CD4-positive, alpha-beta memory T cell (primary cell): Measurements from ENCODE around the gene COL13A1. TPM values are rescaled to one million over a fixed set of nuclear protein-coding genes. Genes with fewer than 3 reads are reported as not detected.

Experiments used
- CTCF ChIA-PET: fragments of 350-600 bp; sonication (Branson Sonifier 250); formaldehyde crosslinking; loops from one replicate; lab custom pipeline; 2021; ENCODE audit warnings: inconsistent platforms; ENCODE audit not compliant: partially characterized antibody; lab: Charles Lee
- POLR2A ChIA-PET: fragments of 350-600 bp; sonication (Branson Sonifier 250); formaldehyde crosslinking; loops from one replicate; lab custom pipeline; 2021; ENCODE audit not compliant: partially characterized antibody; lab: Charles Lee
- DNase-seq, 5 donors: peaks; one replicate each; pipeline versions ENCODE4 v3.0.0 to v3.0.0-alpha.2; 2020 to 2022; ENCODE audit warnings: mixed read lengths in 1 of 5
- H3K27ac ChIP-seq: one replicate; pipeline ENCODE4 v1.7.0; 2013; ENCODE audit warnings: low read depth, low read length
- H3K27me3 ChIP-seq: 2 replicates; pipeline ENCODE4 v1.7.0; 2013; ENCODE audit warnings: mild to moderate bottlenecking, low read length, moderate library complexity; ENCODE audit not compliant: insufficient read depth
- H3K36me3 ChIP-seq: 2 replicates; pipeline ENCODE4 v1.7.0; 2013; ENCODE audit warnings: mild to moderate bottlenecking, low read length, moderate library complexity; ENCODE audit not compliant: insufficient read depth
- H3K4me1 ChIP-seq: 2 replicates; pipeline ENCODE4 v1.7.0; 2013; ENCODE audit warnings: mild to moderate bottlenecking, low read length, moderate library complexity; ENCODE audit not compliant: insufficient read depth
- H3K4me3 ChIP-seq, 2 donors: one replicate each; pipeline ENCODE4 v1.7.0; 2013; ENCODE audit warnings: low read length in 2 of 2, mild to moderate bottlenecking in 1 of 2
- H3K9me3 ChIP-seq, 2 donors: one replicate each; pipeline ENCODE4 v1.7.0; 2013; ENCODE audit warnings: low read length in 2 of 2, control low read depth in 1 of 2; ENCODE audit not compliant: control insufficient read depth in 1 of 2
- H3K27ac Mint-ChIP-seq, 7 donors: one replicate each; pipeline ENCODE4 v1.8.0; 2020 to 2021; ENCODE audit warnings: mixed read lengths in 7 of 7, mild to moderate bottlenecking in 6 of 7, inconsistent platforms in 3 of 7, moderate library complexity in 3 of 7
- H3K27me3 Mint-ChIP-seq, 2 donors: one replicate each; pipeline ENCODE4 v1.8.0; 2020 to 2021; ENCODE audit warnings: mixed read lengths in 2 of 2
- H3K36me3 Mint-ChIP-seq, 2 donors: one replicate each; pipeline ENCODE4 v1.8.0; 2020 to 2021; ENCODE audit warnings: mixed read lengths in 2 of 2, inconsistent platforms in 1 of 2, mild to moderate bottlenecking in 1 of 2
- H3K4me1 Mint-ChIP-seq, 4 donors: one replicate each; pipeline ENCODE4 v1.8.0; 2020 to 2021; ENCODE audit warnings: mixed read lengths in 4 of 4, mild to moderate bottlenecking in 1 of 4
- H3K4me3 Mint-ChIP-seq, 8 donors: one replicate each; pipeline ENCODE4 v1.8.0; 2020 to 2021; ENCODE audit warnings: mixed read lengths in 8 of 8, mild to moderate bottlenecking in 7 of 8, moderate library complexity in 6 of 8, inconsistent platforms in 3 of 8
- H3K9me3 Mint-ChIP-seq, 8 donors: one replicate each; pipeline ENCODE4 v1.8.0; 2020 to 2021; ENCODE audit warnings: mixed read lengths in 8 of 8, mild to moderate bottlenecking in 5 of 8, inconsistent platforms in 3 of 8, moderate library complexity in 1 of 8
- intact Hi-C: fragments of 100-400 bp; cut with micrococcal nuclease; formaldehyde crosslinking; loops from one replicate; pipeline ENCODE4 v1.15.1; 2023
- polyA plus RNA-seq, 2 donors: library from polyadenylated mRNA; unstranded; fragments of 300-500 nt; fragmentation: Illumina TruSeq; gene quantifications; one replicate each; pipeline ENCODE4 v1.2.3, GENCODE V29; 2021
- total RNA-seq, 2 experiments: library from RNA; stranded (reverse); gene quantifications; one replicate each; pipeline ENCODE4 v1.2.3, GENCODE V29; 2021

Gene COL13A1
- total RNA-seq (not detected), polyA plus RNA-seq (not detected)

DNA sequence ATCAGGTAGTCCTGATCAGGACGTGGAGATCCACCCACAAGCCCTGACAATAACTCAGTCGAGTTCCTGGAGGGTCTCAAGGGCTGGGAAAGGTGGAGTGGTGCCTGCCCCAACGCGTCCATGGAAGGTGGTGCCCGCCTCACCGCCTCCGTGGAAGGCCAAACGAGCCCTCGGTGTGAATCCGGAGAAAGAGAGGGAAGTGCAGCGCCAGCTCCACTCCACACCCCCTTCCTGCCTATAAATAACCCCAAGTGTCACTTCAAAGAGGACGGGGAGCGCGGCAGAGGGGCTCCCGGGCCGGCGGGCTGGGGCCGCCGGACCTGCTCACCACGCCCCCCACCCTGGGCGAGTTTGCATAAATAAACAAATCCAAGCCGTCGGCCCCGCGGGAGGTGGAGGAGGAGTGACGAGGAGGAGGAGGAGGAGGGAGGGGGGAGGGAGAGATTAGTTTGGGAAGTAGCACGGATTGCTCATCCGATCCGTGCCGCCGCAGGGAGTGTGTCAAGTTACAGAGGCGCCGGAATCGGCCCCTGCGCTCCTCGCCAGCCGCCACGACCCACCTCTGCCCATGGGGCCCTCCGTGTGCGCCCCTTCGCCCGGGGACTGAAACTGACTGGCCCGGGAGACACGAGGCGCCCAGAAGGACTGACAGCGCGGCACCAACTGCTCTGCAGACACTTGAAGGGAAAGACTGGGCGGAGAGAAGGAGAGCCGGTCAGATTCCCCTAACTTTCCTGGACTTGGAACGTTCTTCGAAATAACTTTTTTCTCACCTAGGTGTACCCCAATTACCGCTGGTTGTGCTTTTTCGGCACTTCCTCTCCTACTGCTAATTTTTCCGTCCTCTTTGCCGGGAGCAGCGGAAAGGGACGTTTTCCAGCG lies at the start of gene COL13A1:
COL13A1 (plus strand) TSS at position 473 of the 882 bp plus-strand sequence. CDS start 518 bp downstream, outside the sequence.
- ChIA-PET POLR2A (no interaction called here), CTCF (interaction anchor here (1.0 kb wide), 1 partner anchor 10 kb away, joined by 3 read pairs; no protein-coding TSS in a partner anchor)
- Mint-ChIP-seq H3K27ac (peak within 1 kb of the TSS in 1 of 7 donors; percentile 55), H3K27me3 (peaks cover 28 to 48% of the 10 kb centered on the region in 2 donors), H3K4me3 (peak within 1 kb of the TSS in 6 of 8 donors; percentile 48 to 74 (median 61)), H3K36me3 (no peaks in the 10 kb centered on the region), H3K4me1 (peaks cover 2 to 16% (median 9%) of the 10 kb centered on the region in 4 donors), H3K9me3 (peaks cover 0 to 2% (median 0%) of the 10 kb centered on the region in 8 donors)
- Histone ChIP-seq H3K27me3 (peaks cover 20% of the 10 kb centered on the region), H3K4me1 (peaks cover 10% of the 10 kb centered on the region), H3K9me3 (no peaks in the 10 kb centered on the region), H3K27ac (no peak within 1 kb of the TSS), H3K4me3 (no peak within 1 kb of the TSS), H3K36me3 (no peaks in the 10 kb centered on the region)
- DNase-seq, result no peak
- intact Hi-C loops, result loop anchor here (2.0 kb wide), 1 partner anchor 287 kb away; no protein-coding TSS in a partner anchor

DNA sequence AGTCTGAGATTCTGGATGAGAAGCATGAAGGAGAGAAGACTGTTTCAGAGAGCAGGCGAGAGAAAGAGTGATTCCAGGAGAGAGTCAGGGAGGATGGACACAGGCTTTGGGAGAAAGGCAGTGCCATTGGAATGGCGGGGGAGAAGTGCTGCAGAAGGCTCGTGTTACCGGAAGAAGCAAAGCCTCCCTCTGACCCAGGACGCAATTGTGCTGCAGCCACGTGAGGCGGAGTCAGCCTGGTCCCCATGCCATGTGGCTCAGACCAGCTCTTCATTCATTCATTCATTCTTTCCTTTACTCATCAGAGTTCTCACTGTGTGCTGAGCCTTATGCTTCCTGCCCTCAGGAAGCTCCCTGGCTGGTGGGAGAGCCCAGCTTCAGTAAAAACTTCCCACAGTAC lies 49.2 kb upstream of the COL13A1 start:
- POLR2A ChIA-PET, result no interaction called here

DNA sequence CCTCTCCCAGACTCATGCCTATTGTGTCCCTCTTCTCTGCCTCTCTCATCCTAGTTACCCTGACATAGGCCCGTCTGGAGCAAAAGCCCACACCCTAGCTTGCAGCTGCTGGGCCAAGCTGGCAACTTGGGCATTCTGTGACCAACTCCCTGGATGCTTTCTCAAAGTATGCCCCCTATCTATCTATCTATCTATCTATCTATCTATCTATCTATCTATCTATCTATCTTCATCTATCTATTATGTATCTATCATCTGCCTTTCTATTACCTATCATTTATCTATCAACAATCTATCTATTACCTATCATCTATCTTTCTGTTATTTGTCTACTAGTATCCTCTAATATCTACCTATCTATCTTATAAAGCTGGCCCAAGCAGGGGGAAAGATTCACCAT lies 45.4 kb upstream of the COL13A1 start:
- Mint-ChIP-seq H3K4me3 (no peak overlapping the region), H3K27ac (no peak overlapping the region), H3K36me3 (no peaks in the 10 kb centered on the region), H3K27me3 (peaks cover 10 to 15% of the 10 kb centered on the region in 2 donors), H3K9me3 (peaks cover 0 to 2% (median 0%) of the 10 kb centered on the region in 8 donors), H3K4me1 (no peaks in the 10 kb centered on the region)
- ChIA-PET CTCF (no interaction called here), POLR2A (no interaction called here)
- no peaks in the 10 kb centered on the region for H3K9me3 ChIP-seq
- H3K27ac ChIP-seq, result no peak overlapping the region
- no peak for DNase-seq
- intact Hi-C loops, result no loop called here
- peaks cover 6% of the 10 kb centered on the region for H3K27me3 ChIP-seq
- no peaks in the 10 kb centered on the region for H3K36me3 ChIP-seq
- no peaks in the 10 kb centered on the region for H3K4me1 ChIP-seq
- H3K4me3 ChIP-seq, result no peak overlapping the region

More for the DNA sequence above, 49.2 kb upstream of the COL13A1 start:
- peaks cover 0 to 2% (median 0%) of the 10 kb centered on the region in 8 donors for H3K9me3 Mint-ChIP-seq
- no peaks in the 10 kb centered on the region for H3K36me3 ChIP-seq
- H3K27me3 Mint-ChIP-seq, result peaks cover 20 to 21% of the 10 kb centered on the region in 2 donors
- no peak overlapping the region for H3K27ac ChIP-seq
- no peaks in the 10 kb centered on the region for H3K4me1 Mint-ChIP-seq
- CTCF ChIA-PET, result no interaction called here
- DNase-seq, result no peak
- intact Hi-C loops, result no loop called here
- H3K4me3 Mint-ChIP-seq, result no peak overlapping the region
- no peak overlapping the region for H3K27ac Mint-ChIP-seq
- H3K4me1 ChIP-seq, result no peaks in the 10 kb centered on the region
- no peaks in the 10 kb centered on the region for H3K9me3 ChIP-seq
- no peaks in the 10 kb centered on the region for H3K36me3 Mint-ChIP-seq
- no peak overlapping the region for H3K4me3 ChIP-seq
- H3K27me3 ChIP-seq, result peaks cover 6% of the 10 kb centered on the region

DNA sequence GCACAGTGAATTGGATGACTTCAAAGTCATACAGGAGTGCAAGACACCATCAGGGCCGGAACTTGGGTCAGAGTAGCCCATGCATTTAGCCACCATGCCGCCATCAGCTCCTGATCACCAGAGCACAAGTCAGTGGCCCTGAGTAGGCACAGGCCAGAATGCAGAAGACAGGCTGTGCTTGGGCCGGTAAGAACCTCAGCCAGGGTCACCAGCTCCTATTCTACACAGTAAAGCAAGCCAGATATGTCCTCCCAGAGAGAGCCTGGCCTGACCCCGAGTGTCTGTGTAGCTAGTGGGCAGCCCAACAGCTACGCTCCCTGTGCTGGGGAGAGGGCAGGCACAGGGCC lies 44.5 kb upstream of the COL13A1 start:
- Histone ChIP-seq H3K27me3 (peaks cover 2% of the 10 kb centered on the region), H3K4me1 (no peaks in the 10 kb centered on the region), H3K27ac (no peak overlapping the region), H3K9me3 (no peaks in the 10 kb centered on the region), H3K36me3 (no peaks in the 10 kb centered on the region), H3K4me3 (no peak overlapping the region)
- Mint-ChIP-seq H3K4me1 (no peaks in the 10 kb centered on the region), H3K27ac (no peak overlapping the region), H3K36me3 (no peaks in the 10 kb centered on the region), H3K9me3 (peaks cover 0 to 2% (median 0%) of the 10 kb centered on the region in 8 donors), H3K4me3 (no peak overlapping the region), H3K27me3 (peaks cover 9 to 15% of the 10 kb centered on the region in 2 donors)
- CTCF ChIA-PET, result no interaction called here
- intact Hi-C loops, result no loop called here
- POLR2A ChIA-PET, result no interaction called here
- DNase-seq, result no peak

DNA sequence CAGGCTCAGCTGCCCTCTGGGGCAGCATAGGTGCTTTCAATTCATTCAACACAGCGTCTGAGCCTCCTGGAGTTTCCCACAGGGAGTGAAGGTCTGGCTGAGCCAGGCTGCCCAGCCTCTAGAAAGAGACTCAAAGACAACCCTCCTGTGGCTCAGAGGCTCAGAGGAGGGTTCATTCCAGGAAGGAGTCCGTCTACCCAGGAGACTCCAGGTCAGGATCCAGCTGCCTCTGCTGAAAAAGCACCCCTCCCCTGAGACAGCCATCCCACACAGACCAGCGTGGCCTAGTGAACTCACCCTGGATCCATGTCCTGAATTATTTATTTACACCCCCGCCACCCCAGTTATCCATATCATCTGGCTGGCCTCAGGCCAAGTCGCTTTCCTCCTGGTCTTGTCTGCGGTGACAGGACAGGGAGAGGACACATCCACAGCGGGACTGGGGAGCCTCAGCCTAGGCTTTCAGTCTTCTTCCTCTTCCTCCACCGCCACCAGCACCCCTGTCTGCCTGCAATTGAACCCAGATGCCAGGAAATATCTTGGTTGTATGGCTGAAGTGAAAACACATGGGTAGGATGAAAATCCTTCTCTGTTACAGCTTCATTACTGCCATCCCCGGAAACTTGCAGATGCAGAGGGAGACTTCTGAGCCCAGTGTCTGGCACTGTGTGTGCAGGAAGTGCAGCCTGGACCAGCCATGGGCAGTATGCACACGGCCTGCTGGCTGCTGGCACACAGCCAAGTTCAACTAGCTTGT lies 44.0 kb upstream of the COL13A1 start:
- H3K4me3 ChIP-seq, result no peak overlapping the region
- Mint-ChIP-seq H3K4me3 (no peak overlapping the region), H3K4me1 (no peaks in the 10 kb centered on the region), H3K27me3 (peaks cover 7 to 16% of the 10 kb centered on the region in 2 donors), H3K27ac (no peak overlapping the region), H3K9me3 (peaks cover 0 to 2% (median 0%) of the 10 kb centered on the region in 8 donors), H3K36me3 (no peaks in the 10 kb centered on the region)
- no peaks in the 10 kb centered on the region for H3K27me3 ChIP-seq
- H3K4me1 ChIP-seq, result no peaks in the 10 kb centered on the region
- intact Hi-C loops, result no loop called here
- DNase-seq, result no peak
- H3K36me3 ChIP-seq, result no peaks in the 10 kb centered on the region
- no peak overlapping the region for H3K27ac ChIP-seq
- no peaks in the 10 kb centered on the region for H3K9me3 ChIP-seq
- POLR2A ChIA-PET, result no interaction called here
- CTCF ChIA-PET, result no interaction called here

DNA sequence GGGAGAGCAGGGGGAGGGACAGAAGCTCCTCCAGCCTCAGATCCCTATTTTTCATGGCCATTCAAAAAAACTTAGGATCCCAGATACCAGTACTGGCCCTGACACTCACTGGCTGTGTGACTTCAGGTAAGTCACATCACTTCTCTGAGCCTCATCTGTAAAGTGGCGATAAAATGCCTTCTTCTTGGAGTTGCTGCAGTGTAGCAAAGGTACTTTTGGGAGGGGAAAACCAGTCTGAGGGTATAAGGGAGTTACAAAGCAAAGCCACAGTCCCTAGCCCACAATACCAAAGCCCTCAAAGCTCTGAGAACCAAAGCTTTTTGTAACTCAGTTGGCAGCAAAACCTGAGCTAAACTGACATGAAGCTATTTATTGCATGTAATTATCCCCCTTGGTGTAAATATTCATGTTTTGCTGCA lies 43.4 kb upstream of the COL13A1 start:
- ChIA-PET POLR2A (no interaction called here), CTCF (no interaction called here)
- peaks cover 0 to 2% (median 0%) of the 10 kb centered on the region in 8 donors for H3K9me3 Mint-ChIP-seq
- no peak overlapping the region for H3K4me3 ChIP-seq
- peak overlapping the region in 1 of 7 donors; percentile 24 for H3K27ac Mint-ChIP-seq
- H3K36me3 Mint-ChIP-seq, result no peaks in the 10 kb centered on the region
- no peaks in the 10 kb centered on the region for H3K36me3 ChIP-seq
- H3K4me1 Mint-ChIP-seq, result no peaks in the 10 kb centered on the region
- DNase-seq, result no peak
- intact Hi-C loops, result no loop called here
- no peak overlapping the region for H3K4me3 Mint-ChIP-seq
- peaks cover 4 to 16% of the 10 kb centered on the region in 2 donors for H3K27me3 Mint-ChIP-seq
- no peaks in the 10 kb centered on the region for H3K4me1 ChIP-seq
- H3K27me3 ChIP-seq, result no peaks in the 10 kb centered on the region
- H3K27ac ChIP-seq, result no peak overlapping the region
- no peaks in the 10 kb centered on the region for H3K9me3 ChIP-seq

DNA sequence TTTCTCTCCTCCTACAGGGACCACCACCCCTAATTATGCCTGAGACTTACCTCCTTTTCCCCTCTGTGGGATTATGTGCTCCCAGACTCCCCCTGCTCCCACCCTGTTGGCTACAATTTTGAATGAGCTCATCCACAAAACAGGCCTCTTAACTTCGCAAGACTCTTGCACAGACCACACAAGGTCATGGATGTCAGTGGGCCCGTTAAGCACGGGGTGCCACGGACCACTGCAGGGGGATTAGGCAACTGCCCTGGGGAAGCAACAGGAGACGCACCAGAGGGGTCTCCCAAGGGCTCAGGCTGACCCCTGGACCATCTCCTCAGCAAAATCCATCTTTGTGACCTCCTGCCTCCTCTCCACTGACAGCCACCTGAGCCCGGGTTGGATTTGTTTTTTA lies 42.1 kb upstream of the COL13A1 start:
- Mint-ChIP-seq H3K36me3 (no peaks in the 10 kb centered on the region), H3K27ac (no peak overlapping the region), H3K9me3 (peaks cover 0 to 2% (median 0%) of the 10 kb centered on the region in 8 donors), H3K27me3 (peaks cover 5 to 17% of the 10 kb centered on the region in 2 donors), H3K4me1 (no peaks in the 10 kb centered on the region), H3K4me3 (no peak overlapping the region)
- no peak for DNase-seq
- H3K36me3 ChIP-seq, result no peaks in the 10 kb centered on the region
- POLR2A ChIA-PET, result no interaction called here
- no peaks in the 10 kb centered on the region for H3K27me3 ChIP-seq
- no peak overlapping the region for H3K27ac ChIP-seq
- H3K4me1 ChIP-seq, result no peaks in the 10 kb centered on the region
- intact Hi-C loops, result no loop called here
- CTCF ChIA-PET, result no interaction called here
- no peaks in the 10 kb centered on the region for H3K9me3 ChIP-seq
- H3K4me3 ChIP-seq, result no peak overlapping the region
